GM23248 (cell line): ENCODE results near the gene NFE2L3.

Experiments used
- EZH2 ChIP-seq: fragments of 200-600 bp; sonication (generic); IDR thresholded peaks from 2 replicates; pipeline ENCODE4 v1.6.1; 2018; ENCODE audit warnings: antibody characterized with exemption, mild to moderate bottlenecking; ENCODE audit not compliant: insufficient read depth, poor library complexity, severe bottlenecking
- EZH2phosphoT487 ChIP-seq: fragments of 200-600 bp; sonication (generic); IDR thresholded peaks from 2 replicates; pipeline ENCODE4 v1.6.1; 2018; ENCODE audit warnings: antibody characterized with exemption, moderate library complexity, mild to moderate bottlenecking, low read depth; ENCODE audit not compliant: insufficient read depth

GRCh38 chr7:26117970-26118369 lies 34.0 kb upstream of the NFE2L3 start:
- no peak for TF ChIP-seq EZH2phosphoT487
- no peak for TF ChIP-seq EZH2
